AG10803 (cell line): ENCODE data around the gene PRPH2.
"Not testable (repeated sequence)": the region's sequence is repeated elsewhere in the genome, so short reads cannot be mapped to it uniquely, and the experiment has no call there.

Experiments
- DNase-seq: peaks from one replicate; pipeline ENCODE4 v3.0.0; 2010; ENCODE audit warnings: low read depth
- H3K4me3 ChIP-seq: 2 replicates; pipeline ENCODE4 v1.5.1; 2011; ENCODE audit warnings: mild to moderate bottlenecking, low read length, control low read depth
- CTCF ChIP-seq: conservative IDR thresholded peaks from 2 replicates; pipeline ENCODE4 v1.5.1; 2011; ENCODE audit warnings: mild to moderate bottlenecking, low read length, control low read depth, inconsistent platforms

PRPH2 gene

GRCh38 chr6:42710316-42710715 is 12.1 kb downstream of the PRPH2 start:
- no peak for TF ChIP-seq CTCF
- no peak overlapping the region for H3K4me3 ChIP-seq
- no peak for DNase-seq

GRCh38 chr6:42709871-42710270 is 12.5 kb downstream of the PRPH2 start:
- no peak overlapping the region for H3K4me3 ChIP-seq
- no peak for TF ChIP-seq CTCF
- no peak for DNase-seq

GRCh38 chr6:42708096-42708495 is 14.3 kb downstream of the PRPH2 start:
- no peak overlapping the region for H3K4me3 ChIP-seq
- no peak for DNase-seq
- TF ChIP-seq CTCF, result no peak

GRCh38 chr6:42707595-42707994 is 14.8 kb downstream of the PRPH2 start:
- DNase-seq, result no peak
- no peak overlapping the region for H3K4me3 ChIP-seq
- no peak for TF ChIP-seq CTCF

GRCh38 chr6:42704937-42705374 is 17.4 kb downstream of the PRPH2 start:
- no peak for DNase-seq
- H3K4me3 ChIP-seq, result no peak overlapping the region
- no peak for TF ChIP-seq CTCF

- H3K4me3 ChIP-seq, result peak overlapping the region; percentile 33
- no peak for TF ChIP-seq CTCF
- DNase-seq, result no peak
Observed at GRCh38 chr6:42704251-42704936, 18.0 kb downstream of the PRPH2 start.

- not testable (repeated sequence) for H3K4me3 ChIP-seq
Observed at GRCh38 chr6:42702786-42703185, 19.6 kb downstream of the PRPH2 start.

GRCh38 chr6:42702200-42702599 is 20.2 kb downstream of the PRPH2 start:
- DNase-seq, result peak; percentile 49
- TF ChIP-seq CTCF, result no peak
- H3K4me3 ChIP-seq, result no peak overlapping the region

More at GRCh38 chr6:42702786-42703185, 19.6 kb downstream of the PRPH2 start:
- not testable (repeated sequence) for DNase-seq
